SK-N-SH (cell line): ENCODE data around the gene IL17D. TPM values are rescaled to one million over a fixed set of nuclear protein-coding genes. Genes with fewer than 3 reads are reported as not detected.

ENCODE experiments used
- CTCF ChIA-PET: fragments of 300-600, 350-600 bp; formaldehyde crosslinking; extraction: SDS; loops from one replicate; lab custom pipeline; 2021; lab: Yijun Ruan, JAX
- POLR2A ChIA-PET: fragments of 350-600 bp; sonication (Branson Sonifier 250); formaldehyde crosslinking; extraction: SDS; loops from one replicate; lab custom pipeline; 2020; ENCODE audit warnings: antibody characterized with exemption, inconsistent platforms; lab: Yijun Ruan, JAX
- DNase-seq: peaks from one replicate; pipeline ENCODE4 v3.0.0; 2012
- H2AFZ ChIP-seq: fragments of 200-600 bp; sonication (generic); 2 replicates; pipeline ENCODE4 v1.8.1; 2016; ENCODE audit warnings: antibody characterized with exemption, mild to moderate bottlenecking, low read depth
- H3F3A ChIP-seq: fragments of 200-600 bp; sonication (generic); replicated peaks from 2 replicates; pipeline ENCODE3; 2016; ENCODE audit warnings: antibody characterized with exemption, mild to moderate bottlenecking; ENCODE audit not compliant: insufficient read depth
- H3K27ac ChIP-seq, 2 experiments: fragments of 200-500 bp in 1 of 2; fragments of 200-600 bp in 1 of 2; sonication (Bioruptor generic) in 1 of 2; sonication (generic), shearing (Covaris generic) in 1 of 2; 2 replicates each; pipeline versions ENCODE4 v1.5.1 to v1.6.1; 2014 to 2016; ENCODE audit warnings: low read depth in 2 of 2, inconsistent platforms in 1 of 2, low read length in 1 of 2, mild to moderate bottlenecking in 1 of 2, mixed read lengths in 1 of 2
- H3K27me3 ChIP-seq: fragments of 200-600 bp; sonication (generic), shearing (Covaris generic); 2 replicates; pipeline ENCODE4 v1.6.1; 2016; ENCODE audit warnings: mixed run types; ENCODE audit not compliant: insufficient read depth
- H3K36me3 ChIP-seq, 2 experiments: fragments of 200-500 bp in 1 of 2; fragments of 200-600 bp in 1 of 2; sonication (Bioruptor generic) in 1 of 2; sonication (generic) in 1 of 2; replicated peaks in 1 of 2; 2 replicates each; pipeline versions ENCODE3 to v1.5.1; 2014 to 2016; ENCODE audit warnings: low read length in 1 of 2, mild to moderate bottlenecking in 1 of 2; ENCODE audit not compliant: insufficient read depth in 2 of 2, control insufficient read depth in 1 of 2
- H3K4me1 ChIP-seq, 2 experiments: fragments of 200-500 bp in 1 of 2; fragments of 200-600 bp in 1 of 2; sonication (Bioruptor generic) in 1 of 2; sonication (generic), shearing (Covaris generic) in 1 of 2; 2 replicates each; pipeline versions ENCODE4 v1.5.1 to v1.6.1; 2014 to 2016; ENCODE audit warnings: low read depth in 1 of 2, low read length in 1 of 2, mixed run types in 1 of 2; ENCODE audit not compliant: insufficient read depth in 2 of 2, control insufficient read depth in 1 of 2
- H3K4me2 ChIP-seq: fragments of 200-600 bp; sonication (generic), shearing (Covaris generic); 2 replicates; pipeline ENCODE4 v1.6.1; 2017; ENCODE audit warnings: mixed run types
- H3K4me3 ChIP-seq, 2 experiments: fragments of 200-500 bp in 1 of 2; fragments of 200-600 bp in 1 of 2; sonication (Bioruptor generic) in 1 of 2; sonication (generic), shearing (Covaris generic) in 1 of 2; 2 replicates each; pipeline versions ENCODE4 v1.5.1 to v1.8.1; 2014 to 2016; ENCODE audit warnings: low read depth in 2 of 2, inconsistent platforms in 1 of 2, low read length in 1 of 2, mild to moderate bottlenecking in 1 of 2, mixed read lengths in 1 of 2, moderate library complexity in 1 of 2
- H3K79me2 ChIP-seq: fragments of 200-600 bp; sonication (generic); 2 replicates; pipeline ENCODE4 v1.8.1; 2017; ENCODE audit warnings: mild to moderate bottlenecking; ENCODE audit not compliant: insufficient read depth
- H3K9ac ChIP-seq: fragments of 200-600 bp; sonication (generic); 2 replicates; pipeline ENCODE4 v1.6.1; 2017; ENCODE audit warnings: mixed run types
- H3K9me2 ChIP-seq: fragments of 200-600 bp; sonication (generic); 2 replicates; pipeline ENCODE4 v1.6.1; 2017; ENCODE audit warnings: mixed run types
- H3K9me3 ChIP-seq: fragments of 200-600 bp; sonication (generic); 2 replicates; pipeline ENCODE4 v1.6.1; 2017; ENCODE audit warnings: mixed run types, mild to moderate bottlenecking, moderate library complexity
- H4K20me1 ChIP-seq: fragments of 200-600 bp; sonication (generic); 2 replicates; pipeline ENCODE4 v1.6.1; 2017; ENCODE audit warnings: mild to moderate bottlenecking, mixed run types; ENCODE audit not compliant: insufficient read depth
- CHD2 ChIP-seq: fragments of 150-350 bp; IDR thresholded peaks from 2 replicates; pipeline ENCODE4 v1.6.1; 2018; ENCODE audit warnings: low read length; ENCODE audit not compliant: partially characterized antibody
- EP300 ChIP-seq, 2 experiments: IDR thresholded peaks; 2 replicates each; pipeline versions ENCODE4 v1.4.0 to v1.6.1; 2012; ENCODE audit warnings: borderline replicate concordance in 1 of 2, low read depth in 1 of 2, low read length in 1 of 2
- FOSL2 ChIP-seq: IDR thresholded peaks from 2 replicates; pipeline ENCODE4 v1.4.0; 2012; ENCODE audit warnings: low read depth, mild to moderate bottlenecking, moderate library complexity, borderline replicate concordance
- FOXM1 ChIP-seq: IDR thresholded peaks from 2 replicates; pipeline ENCODE4 v1.4.0; 2012; ENCODE audit warnings: low read depth, mild to moderate bottlenecking
- MEF2A ChIP-seq: IDR thresholded peaks from 2 replicates; pipeline ENCODE4 v1.4.0; 2012; ENCODE audit warnings: low read depth, borderline replicate concordance
- MXI1 ChIP-seq: IDR thresholded peaks from 2 replicates; pipeline ENCODE4 v1.6.1; 2012; ENCODE audit warnings: mild to moderate bottlenecking, low read depth, low read length, improper control_type of control experiment
- NRF1 ChIP-seq: IDR thresholded peaks from 2 replicates; pipeline ENCODE4 v1.6.1; 2012; ENCODE audit warnings: low read depth, mild to moderate bottlenecking, low read length
- POLR2AphosphoS5 ChIP-seq: IDR thresholded peaks from 2 replicates; pipeline ENCODE4 v1.6.1; 2012; ENCODE audit warnings: low read depth, low read length
- RCOR1 ChIP-seq: fragments of 150-350 bp; IDR thresholded peaks from 2 replicates; pipeline ENCODE4 v1.6.1; 2017; ENCODE audit warnings: antibody characterized with exemption, low read length
- SIN3A ChIP-seq: IDR thresholded peaks from 2 replicates; pipeline ENCODE4 v1.6.1; 2012; ENCODE audit warnings: low read depth, mild to moderate bottlenecking, low read length, moderate library complexity, borderline replicate concordance
- TCF12 ChIP-seq: IDR thresholded peaks from 2 replicates; pipeline ENCODE4 v1.4.0; 2012
- YY1 ChIP-seq: IDR thresholded peaks from 2 replicates; pipeline ENCODE4 v1.4.0; 2012; ENCODE audit warnings: low read depth, mild to moderate bottlenecking
- WGBS: methylation state at CpG from one replicate; pipeline ENCODE4 v1.1.6; 2017; ENCODE audit warnings: low lambda C conversion rate; 5-methylcytosine and 5-hydroxymethylcytosine counted together
- polyA plus RNA-seq, 3 experiments: library from polyadenylated mRNA; depleted of rRNA; stranded (reverse); fragments of >200 nt; gene quantifications; 2 replicates each; pipeline ENCODE4 v1.2.3, GENCODE V29; 2012
- TF ChIP-seq, protein P1 (sequence below): fragments of 200-600 bp; sonication (generic); IDR thresholded peaks from 2 replicates; pipeline ENCODE4 v1.6.1; 2017; ENCODE audit warnings: antibody characterized with exemption, mild to moderate bottlenecking, moderate library complexity
- TF ChIP-seq, protein P2 (sequence below): IDR thresholded peaks from 2 replicates; pipeline ENCODE4 v1.6.1; 2012; ENCODE audit warnings: mild to moderate bottlenecking, low read depth, low read length, moderate library complexity
- TF ChIP-seq, protein P3 (sequence below): IDR thresholded peaks from 2 replicates; pipeline ENCODE4 v1.4.0; 2012; ENCODE audit warnings: low read depth, borderline replicate concordance
- TF ChIP-seq, protein P4 (sequence below): IDR thresholded peaks from 2 replicates; pipeline ENCODE4 v1.4.0; 2012; ENCODE audit warnings: low read depth
- TF ChIP-seq, protein P5 (sequence below): IDR thresholded peaks from 2 replicates; pipeline ENCODE4 v1.4.0; 2012; ENCODE audit warnings: low read depth, borderline replicate concordance

IL17D gene
- polyA plus RNA-seq, 1 of the 3 experiments (the other 2 are of a cell fraction): 2.3 TPM

DNA sequence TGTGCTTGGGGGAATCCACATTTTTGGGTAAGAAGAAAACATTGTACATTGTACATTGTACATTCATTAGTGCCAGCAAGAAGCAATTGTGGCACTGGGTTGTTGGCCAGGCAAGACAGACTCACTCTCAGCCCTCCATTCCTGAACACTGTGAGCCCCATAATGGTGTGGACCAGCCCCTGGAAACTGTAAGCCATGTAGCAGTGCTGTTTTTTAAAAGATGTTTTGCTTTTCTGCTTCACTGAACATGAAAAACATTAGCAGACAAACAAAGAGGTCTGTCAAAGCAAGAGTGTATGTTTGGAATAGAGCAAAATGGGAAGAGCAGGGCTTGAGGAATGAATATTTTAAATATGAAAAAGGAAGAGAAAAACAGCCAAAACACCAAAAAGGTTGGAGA, 39.1 kb upstream of the IL17D start:
- POLR2A ChIA-PET: no interaction called here
- Histone ChIP-seq H3K9ac (no peak overlapping the region), H3K27me3 (no peaks in the 10 kb centered on the region), H3K4me3 (no peak overlapping the region), H3K9me2 (no peaks in the 10 kb centered on the region), H3K79me2 (no peaks in the 10 kb centered on the region), H3K27ac (no peak overlapping the region), H2AFZ (no peak overlapping the region), H3K4me1 (no peaks in the 10 kb centered on the region), H3K36me3 (peaks cover 0 to 10% of the 10 kb centered on the region in 2 experiments), H3K4me2 (no peak overlapping the region), H3F3A (no peaks in the 10 kb centered on the region), H3K9me3 (no peaks in the 10 kb centered on the region), H4K20me1 (no peaks in the 10 kb centered on the region)
- TF ChIP-seq MEF2A: no peak
- no peak for DNase-seq
- CTCF ChIA-PET: no interaction called here

DNA sequence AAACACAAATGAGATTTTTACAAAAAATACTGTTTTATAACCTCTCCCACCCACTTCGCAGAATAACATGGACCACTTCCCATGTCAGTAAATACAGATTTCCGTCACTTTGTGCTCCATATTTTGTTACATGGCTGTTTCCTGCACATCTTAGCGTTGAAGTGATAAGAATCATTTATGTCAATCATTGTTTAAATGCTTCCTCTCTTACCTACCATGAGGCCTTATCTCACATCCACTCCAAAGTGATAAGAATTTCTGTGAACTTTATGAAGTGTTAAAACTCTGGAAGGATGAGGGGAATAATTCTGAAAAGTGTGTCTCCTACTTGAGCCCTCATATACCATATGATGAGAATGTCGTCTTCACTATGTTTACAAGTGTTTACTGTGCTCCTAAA, 36.6 kb upstream of the IL17D start:
- Histone ChIP-seq H3K27me3 (no peaks in the 10 kb centered on the region), H3F3A (no peaks in the 10 kb centered on the region), H3K4me2 (no peak overlapping the region), H3K79me2 (no peaks in the 10 kb centered on the region), H3K4me3 (no peak overlapping the region), H2AFZ (no peak overlapping the region), H3K4me1 (no peaks in the 10 kb centered on the region)
- WGBS: 94% methylated on average over 4 of the region's 4 CpGs
- POLR2A ChIA-PET: no interaction called here
- TF ChIP-seq RCOR1: no peak
- TF ChIP-seq TCF12: no peak
- TF ChIP-seq, protein P1, sequence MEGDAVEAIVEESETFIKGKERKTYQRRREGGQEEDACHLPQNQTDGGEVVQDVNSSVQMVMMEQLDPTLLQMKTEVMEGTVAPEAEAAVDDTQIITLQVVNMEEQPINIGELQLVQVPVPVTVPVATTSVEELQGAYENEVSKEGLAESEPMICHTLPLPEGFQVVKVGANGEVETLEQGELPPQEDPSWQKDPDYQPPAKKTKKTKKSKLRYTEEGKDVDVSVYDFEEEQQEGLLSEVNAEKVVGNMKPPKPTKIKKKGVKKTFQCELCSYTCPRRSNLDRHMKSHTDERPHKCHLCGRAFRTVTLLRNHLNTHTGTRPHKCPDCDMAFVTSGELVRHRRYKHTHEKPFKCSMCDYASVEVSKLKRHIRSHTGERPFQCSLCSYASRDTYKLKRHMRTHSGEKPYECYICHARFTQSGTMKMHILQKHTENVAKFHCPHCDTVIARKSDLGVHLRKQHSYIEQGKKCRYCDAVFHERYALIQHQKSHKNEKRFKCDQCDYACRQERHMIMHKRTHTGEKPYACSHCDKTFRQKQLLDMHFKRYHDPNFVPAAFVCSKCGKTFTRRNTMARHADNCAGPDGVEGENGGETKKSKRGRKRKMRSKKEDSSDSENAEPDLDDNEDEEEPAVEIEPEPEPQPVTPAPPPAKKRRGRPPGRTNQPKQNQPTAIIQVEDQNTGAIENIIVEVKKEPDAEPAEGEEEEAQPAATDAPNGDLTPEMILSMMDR: no peak
- TF ChIP-seq YY1: no peak
- TF ChIP-seq MXI1: no peak
- no peak for TF ChIP-seq SIN3A
- TF ChIP-seq, protein P2, sequence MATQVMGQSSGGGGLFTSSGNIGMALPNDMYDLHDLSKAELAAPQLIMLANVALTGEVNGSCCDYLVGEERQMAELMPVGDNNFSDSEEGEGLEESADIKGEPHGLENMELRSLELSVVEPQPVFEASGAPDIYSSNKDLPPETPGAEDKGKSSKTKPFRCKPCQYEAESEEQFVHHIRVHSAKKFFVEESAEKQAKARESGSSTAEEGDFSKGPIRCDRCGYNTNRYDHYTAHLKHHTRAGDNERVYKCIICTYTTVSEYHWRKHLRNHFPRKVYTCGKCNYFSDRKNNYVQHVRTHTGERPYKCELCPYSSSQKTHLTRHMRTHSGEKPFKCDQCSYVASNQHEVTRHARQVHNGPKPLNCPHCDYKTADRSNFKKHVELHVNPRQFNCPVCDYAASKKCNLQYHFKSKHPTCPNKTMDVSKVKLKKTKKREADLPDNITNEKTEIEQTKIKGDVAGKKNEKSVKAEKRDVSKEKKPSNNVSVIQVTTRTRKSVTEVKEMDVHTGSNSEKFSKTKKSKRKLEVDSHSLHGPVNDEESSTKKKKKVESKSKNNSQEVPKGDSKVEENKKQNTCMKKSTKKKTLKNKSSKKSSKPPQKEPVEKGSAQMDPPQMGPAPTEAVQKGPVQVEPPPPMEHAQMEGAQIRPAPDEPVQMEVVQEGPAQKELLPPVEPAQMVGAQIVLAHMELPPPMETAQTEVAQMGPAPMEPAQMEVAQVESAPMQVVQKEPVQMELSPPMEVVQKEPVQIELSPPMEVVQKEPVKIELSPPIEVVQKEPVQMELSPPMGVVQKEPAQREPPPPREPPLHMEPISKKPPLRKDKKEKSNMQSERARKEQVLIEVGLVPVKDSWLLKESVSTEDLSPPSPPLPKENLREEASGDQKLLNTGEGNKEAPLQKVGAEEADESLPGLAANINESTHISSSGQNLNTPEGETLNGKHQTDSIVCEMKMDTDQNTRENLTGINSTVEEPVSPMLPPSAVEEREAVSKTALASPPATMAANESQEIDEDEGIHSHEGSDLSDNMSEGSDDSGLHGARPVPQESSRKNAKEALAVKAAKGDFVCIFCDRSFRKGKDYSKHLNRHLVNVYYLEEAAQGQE: no peak
- TF ChIP-seq MEF2A: no peak
- TF ChIP-seq FOSL2: no peak
- TF ChIP-seq, protein P3, sequence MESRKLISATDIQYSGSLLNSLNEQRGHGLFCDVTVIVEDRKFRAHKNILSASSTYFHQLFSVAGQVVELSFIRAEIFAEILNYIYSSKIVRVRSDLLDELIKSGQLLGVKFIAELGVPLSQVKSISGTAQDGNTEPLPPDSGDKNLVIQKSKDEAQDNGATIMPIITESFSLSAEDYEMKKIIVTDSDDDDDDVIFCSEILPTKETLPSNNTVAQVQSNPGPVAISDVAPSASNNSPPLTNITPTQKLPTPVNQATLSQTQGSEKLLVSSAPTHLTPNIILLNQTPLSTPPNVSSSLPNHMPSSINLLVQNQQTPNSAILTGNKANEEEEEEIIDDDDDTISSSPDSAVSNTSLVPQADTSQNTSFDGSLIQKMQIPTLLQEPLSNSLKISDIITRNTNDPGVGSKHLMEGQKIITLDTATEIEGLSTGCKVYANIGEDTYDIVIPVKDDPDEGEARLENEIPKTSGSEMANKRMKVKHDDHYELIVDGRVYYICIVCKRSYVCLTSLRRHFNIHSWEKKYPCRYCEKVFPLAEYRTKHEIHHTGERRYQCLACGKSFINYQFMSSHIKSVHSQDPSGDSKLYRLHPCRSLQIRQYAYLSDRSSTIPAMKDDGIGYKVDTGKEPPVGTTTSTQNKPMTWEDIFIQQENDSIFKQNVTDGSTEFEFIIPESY: no peak
- TF ChIP-seq POLR2AphosphoS5: no peak
- TF ChIP-seq FOXM1: no peak
- TF ChIP-seq EP300 (IDR thresholded peaks at IDR 0.05; ENCODE audit: borderline replicate concordance in 1 of 2, low read depth in 1 of 2, low read length in 1 of 2): no peak
- no peak for TF ChIP-seq CHD2
- TF ChIP-seq, protein P4, sequence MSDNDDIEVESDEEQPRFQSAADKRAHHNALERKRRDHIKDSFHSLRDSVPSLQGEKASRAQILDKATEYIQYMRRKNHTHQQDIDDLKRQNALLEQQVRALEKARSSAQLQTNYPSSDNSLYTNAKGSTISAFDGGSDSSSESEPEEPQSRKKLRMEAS: no peak
- TF ChIP-seq, protein P5, sequence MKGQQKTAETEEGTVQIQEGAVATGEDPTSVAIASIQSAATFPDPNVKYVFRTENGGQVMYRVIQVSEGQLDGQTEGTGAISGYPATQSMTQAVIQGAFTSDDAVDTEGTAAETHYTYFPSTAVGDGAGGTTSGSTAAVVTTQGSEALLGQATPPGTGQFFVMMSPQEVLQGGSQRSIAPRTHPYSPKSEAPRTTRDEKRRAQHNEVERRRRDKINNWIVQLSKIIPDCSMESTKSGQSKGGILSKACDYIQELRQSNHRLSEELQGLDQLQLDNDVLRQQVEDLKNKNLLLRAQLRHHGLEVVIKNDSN: no peak
- TF ChIP-seq NRF1: no peak
- TF ChIP-seq, all 33 proteins: peak for 0
- no peak overlapping the region for H3K9ac ChIP-seq
- H3K27ac ChIP-seq: no peak overlapping the region
- H4K20me1 ChIP-seq: no peaks in the 10 kb centered on the region
- CTCF ChIA-PET: no interaction called here
- H3K9me2 ChIP-seq: no peaks in the 10 kb centered on the region
- DNase-seq: no peak
- H3K36me3 ChIP-seq: peaks cover 5 to 10% of the 10 kb centered on the region in 2 experiments
- H3K9me3 ChIP-seq: no peaks in the 10 kb centered on the region
